ENCODE results near the gene SNAP29.
"Not testable (repeated sequence)": the region's sequence is repeated elsewhere in the genome, so short reads cannot be mapped to it uniquely, and the experiment has no call there.

The SNAP29 gene

GRCh38 chr22:20814221-20814808, 44.5 kb upstream of the SNAP29 start:
- no peak for DNase-seq (ENCODE audit: low read depth)
- no peak for TF ChIP-seq CTCF (IDR thresholded peaks at IDR 0.05; ENCODE audit: control insufficient read depth, extremely low read depth, insufficient read depth)

GRCh38 chr22:20815477-20816050, 43.2 kb upstream of the SNAP29 start:
- DNase-seq (ENCODE audit: low read depth), result no peak
- no peak overlapping the region for H3K4me3 ChIP-seq (ENCODE audit: low read depth, low read length)
- TF ChIP-seq CTCF (IDR thresholded peaks at IDR 0.05; ENCODE audit: control insufficient read depth, extremely low read depth, insufficient read depth), result no peak

More at GRCh38 chr22:20814221-20814808, 44.5 kb upstream of the SNAP29 start:
- no peak overlapping the region for H3K4me3 ChIP-seq (ENCODE audit: low read depth, low read length)

GRCh38 chr22:20816559-20816958, 42.2 kb upstream of the SNAP29 start:
- no peak for TF ChIP-seq CTCF (IDR thresholded peaks at IDR 0.05; ENCODE audit: control insufficient read depth, extremely low read depth, insufficient read depth)
- DNase-seq (ENCODE audit: low read depth), result no peak
- no peak overlapping the region for H3K4me3 ChIP-seq (ENCODE audit: low read depth, low read length)

GRCh38 chr22:20818471-20818870, 40.3 kb upstream of the SNAP29 start:
- TF ChIP-seq CTCF (IDR thresholded peaks at IDR 0.05; ENCODE audit: control insufficient read depth, extremely low read depth, insufficient read depth), result no peak
- H3K4me3 ChIP-seq (ENCODE audit: low read depth, low read length), result no peak overlapping the region
- no peak for DNase-seq (ENCODE audit: low read depth)

GRCh38 chr22:20819471-20819870, 39.3 kb upstream of the SNAP29 start:
- DNase-seq (ENCODE audit: low read depth), result no peak
- H3K4me3 ChIP-seq (ENCODE audit: low read depth, low read length), result no peak overlapping the region
- no peak for TF ChIP-seq CTCF (IDR thresholded peaks at IDR 0.05; ENCODE audit: control insufficient read depth, extremely low read depth, insufficient read depth)

GRCh38 chr22:20821717-20822239, 37.0 kb upstream of the SNAP29 start:
- DNase-seq (ENCODE audit: low read depth); H3K4me3 ChIP-seq (ENCODE audit: low read depth, low read length): not testable (repeated sequence)

GRCh38 chr22:20822240-20822639, 36.6 kb upstream of the SNAP29 start:
- no peak overlapping the region for H3K4me3 ChIP-seq (ENCODE audit: low read depth, low read length)
- no peak for DNase-seq (ENCODE audit: low read depth)
- no peak for TF ChIP-seq CTCF (IDR thresholded peaks at IDR 0.05; ENCODE audit: control insufficient read depth, extremely low read depth, insufficient read depth)
